HG03354 (cell line): ENCODE data around the gene NTNG1.
"Not testable (repeated sequence)": the region's sequence is repeated elsewhere in the genome, so short reads cannot be mapped to it uniquely, and the experiment has no call there.

Source experiments
- ATAC-seq: cut with Tn5 transposase; IDR thresholded peaks from one replicate; pipeline ENCODE4 v1.9.1; 2021; ENCODE audit warnings: mild to moderate bottlenecking; ENCODE audit not compliant: unreplicated experiment, poor library complexity, severe bottlenecking

NTNG1 gene

GRCh38 chr1:107142140-107142542, 1.3 kb downstream of the NTNG1 start:
- no peak for ATAC-seq

GRCh38 chr1:107142666-107143065, 1.8 kb downstream of the NTNG1 start:
- ATAC-seq: no peak

DNA sequence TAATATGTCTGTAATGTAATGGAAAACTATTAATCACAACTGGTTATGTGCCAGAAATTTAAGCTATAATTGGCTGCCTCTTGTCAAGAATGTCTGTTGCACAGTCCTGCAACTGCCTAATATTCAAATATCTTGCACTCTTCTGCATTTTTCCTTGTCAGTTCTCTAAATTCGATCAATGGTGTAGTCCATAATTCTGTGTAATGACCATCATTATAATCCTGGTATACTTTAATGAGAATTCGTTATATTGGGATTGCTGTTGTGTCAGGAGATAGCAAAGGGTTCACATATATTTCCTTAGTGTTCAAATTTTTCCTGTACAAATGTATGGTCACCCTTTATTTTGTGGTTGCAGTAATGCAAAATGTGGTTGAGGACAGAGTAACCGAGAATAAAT, 4.8 kb downstream of the NTNG1 start:
- ATAC-seq: no peak

DNA sequence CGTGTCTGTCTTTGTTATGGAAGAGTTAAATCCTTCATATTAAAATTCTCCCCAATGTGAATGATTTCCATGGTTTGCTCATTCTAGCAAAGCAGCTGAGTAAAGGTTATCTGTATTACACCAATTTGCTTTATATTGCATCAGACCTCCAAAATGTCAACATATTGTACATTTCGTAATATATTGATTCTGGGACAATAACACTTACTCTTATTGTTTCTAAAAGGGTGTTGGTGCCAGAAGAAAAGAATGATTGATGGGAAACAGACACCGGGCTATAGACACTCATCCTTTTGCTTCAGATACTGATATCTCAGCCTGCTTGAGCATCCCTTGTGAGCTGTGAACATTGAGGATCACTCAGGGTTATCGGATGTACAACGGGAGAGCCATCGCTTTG, 7.0 kb downstream of the NTNG1 start:
- ATAC-seq: no peak

GRCh38 chr1:107149946-107150345, 9.1 kb downstream of the NTNG1 start:
- no peak for ATAC-seq

DNA sequence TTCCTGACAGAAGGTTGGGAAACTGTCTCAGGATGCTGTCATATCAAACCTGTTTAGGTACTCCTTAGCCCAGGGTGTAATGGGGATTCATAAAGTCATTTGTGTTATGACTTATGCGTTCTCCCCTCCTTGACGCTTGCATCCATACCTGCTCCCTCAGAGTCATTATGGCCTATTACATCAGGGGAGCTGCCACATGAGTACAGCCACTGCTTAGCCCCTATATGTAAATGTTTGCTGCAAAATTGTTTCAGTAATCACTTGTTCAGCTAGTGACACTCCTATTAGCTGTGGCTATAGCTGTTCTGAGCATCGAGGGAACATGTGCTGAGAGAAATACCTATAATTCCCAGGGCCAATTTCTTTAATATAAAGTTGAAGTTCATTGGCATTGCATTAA, 10.5 kb downstream of the NTNG1 start:
- no peak for ATAC-seq

- no peak for ATAC-seq
Observed at GRCh38 chr1:107152395-107152794, 11.6 kb downstream of the NTNG1 start.

- no peak for ATAC-seq
Observed at GRCh38 chr1:107153014-107153413, 12.2 kb downstream of the NTNG1 start.

DNA sequence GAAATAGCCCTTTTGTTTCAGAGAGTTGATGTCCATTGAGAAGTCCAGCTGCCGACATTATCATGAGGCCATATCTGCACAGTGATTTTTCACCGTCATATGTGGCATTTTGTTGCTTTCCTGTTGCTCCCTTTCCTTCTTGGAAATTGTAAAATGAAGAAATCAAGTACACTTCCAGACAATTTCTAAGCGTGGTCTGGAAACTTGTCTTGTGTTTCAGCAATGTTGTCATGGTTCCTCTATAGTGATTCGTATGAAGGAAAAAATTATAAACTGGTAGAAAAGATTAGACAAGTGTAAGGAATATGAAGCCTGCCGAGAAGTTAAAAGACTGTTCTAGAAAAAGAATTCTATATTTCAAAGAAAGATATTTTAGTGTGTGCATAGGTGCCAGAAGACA, 17.7 kb downstream of the NTNG1 start:
- ATAC-seq: no peak

GRCh38 chr1:107158991-107159390, 18.2 kb downstream of the NTNG1 start:
- no peak for ATAC-seq

GRCh38 chr1:107162745-107163144, 21.9 kb downstream of the NTNG1 start:
- ATAC-seq: no peak

GRCh38 chr1:107164901-107165300, 24.1 kb downstream of the NTNG1 start:
- not testable (repeated sequence) for ATAC-seq

DNA sequence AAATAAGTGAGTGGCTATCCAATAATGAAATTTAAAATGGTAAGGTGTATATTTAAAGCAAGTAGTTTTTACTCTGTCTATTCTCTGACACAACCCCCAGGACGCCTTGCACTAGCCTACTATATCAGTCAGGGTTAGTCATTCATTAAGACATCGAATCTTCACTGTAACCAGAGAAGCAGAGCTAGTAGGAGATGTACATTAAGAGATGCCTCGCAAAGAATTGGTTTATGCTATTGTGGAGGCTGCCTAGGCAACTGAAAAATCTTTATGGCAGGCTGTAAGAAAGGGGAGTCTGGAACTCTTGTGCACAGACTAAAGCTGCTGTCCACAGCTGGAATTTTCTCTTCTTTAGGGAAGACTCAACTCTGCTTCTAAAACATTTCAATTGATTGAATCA, 28.8 kb downstream of the NTNG1 start:
- ATAC-seq: no peak

DNA sequence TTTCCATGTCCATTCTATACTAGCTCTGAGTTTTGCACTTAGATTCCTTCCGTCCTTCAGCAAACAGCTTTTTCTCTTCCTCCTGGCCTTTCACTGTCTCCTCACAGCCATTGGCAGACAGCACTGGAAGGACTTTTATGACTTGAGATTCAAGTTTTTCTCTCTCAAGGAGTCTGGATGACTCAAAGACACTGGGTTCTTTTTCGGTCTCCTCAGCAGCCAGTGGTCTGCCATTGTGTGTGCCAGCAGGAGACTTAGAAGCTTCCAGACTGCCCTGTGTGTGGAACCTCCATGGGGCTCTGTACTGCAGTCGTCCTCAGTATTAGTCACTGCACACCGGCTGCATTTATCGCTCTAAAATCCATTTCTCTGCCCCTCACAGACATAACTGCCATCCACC, 30.5 kb downstream of the NTNG1 start:
- no peak for ATAC-seq

- no peak for ATAC-seq
Observed at GRCh38 chr1:107172450-107173170, 31.8 kb downstream of the NTNG1 start.

GRCh38 chr1:107175102-107175909, 34.5 kb downstream of the NTNG1 start:
- ATAC-seq: no peak

DNA sequence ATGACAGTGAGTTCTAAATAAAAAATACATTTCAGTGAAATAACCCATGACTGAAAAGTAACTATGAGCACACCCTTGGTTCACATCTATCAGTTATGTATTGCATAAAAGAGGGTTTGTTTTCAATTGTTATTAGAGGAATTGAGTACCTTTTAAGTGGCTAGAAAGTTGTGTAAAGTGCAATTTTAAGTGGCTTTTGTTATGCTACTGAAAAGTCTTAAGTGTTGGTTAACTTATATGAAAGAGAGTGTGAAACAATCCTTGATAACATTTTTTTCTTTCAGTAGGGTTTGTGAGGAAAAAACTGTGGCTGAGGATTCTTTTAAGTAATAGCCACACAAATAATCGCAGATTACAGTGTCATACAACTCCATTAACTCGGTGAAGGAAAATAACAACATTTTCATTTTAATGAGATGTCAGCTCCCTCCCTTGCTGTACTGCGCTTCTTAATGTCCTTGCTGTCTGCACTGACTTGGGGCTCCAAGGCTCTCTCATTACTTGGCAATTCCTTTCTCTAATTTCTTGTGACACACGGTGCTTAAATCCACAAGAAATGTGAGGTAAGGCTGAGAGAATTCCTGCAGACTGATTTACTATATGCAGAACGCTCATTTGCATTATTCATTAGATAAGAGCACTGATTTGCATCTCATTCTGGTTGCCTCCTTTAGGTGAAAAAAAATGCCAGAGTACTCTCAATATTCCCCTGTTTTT, 40.6 kb downstream of the NTNG1 start:
- no peak for ATAC-seq

DNA sequence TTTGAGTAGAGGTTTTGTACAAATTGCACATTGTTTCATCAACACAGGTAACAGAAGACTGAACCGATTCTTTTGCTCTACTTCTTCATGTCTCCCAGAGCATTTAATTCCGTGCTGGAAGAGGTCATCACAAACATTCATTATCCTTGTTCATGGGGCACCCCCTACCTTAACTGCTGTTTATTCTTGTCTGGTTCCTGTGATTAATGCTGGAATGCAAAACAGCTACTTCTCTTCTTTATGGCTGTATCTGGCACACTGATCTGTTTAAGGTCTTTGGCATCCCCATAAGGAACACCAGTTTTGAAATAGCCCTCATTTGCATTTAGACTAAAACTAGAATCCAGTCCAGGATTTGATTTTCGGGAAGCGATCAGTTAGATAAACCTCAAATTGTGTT, 42.2 kb downstream of the NTNG1 start:
- no peak for ATAC-seq

DNA sequence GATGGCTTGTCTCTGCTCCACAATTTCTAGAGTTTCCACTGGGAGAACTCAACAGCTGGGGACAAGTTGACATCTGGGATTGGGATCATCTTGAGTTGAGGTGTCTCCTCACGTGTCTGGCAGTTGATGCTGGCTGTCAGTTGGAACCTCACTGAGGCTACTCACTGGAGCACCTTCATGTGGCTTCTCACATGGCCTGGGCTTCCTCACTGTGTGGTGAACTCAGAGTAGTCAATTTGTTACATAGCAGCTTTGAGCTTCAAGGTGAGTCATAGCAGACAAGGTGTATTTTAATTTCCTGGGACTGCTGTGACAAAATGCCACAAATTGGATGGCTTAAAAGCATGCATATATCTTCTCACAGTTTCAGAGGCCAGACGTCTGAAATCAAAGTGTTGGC, 44.0 kb downstream of the NTNG1 start:
- no peak for ATAC-seq

DNA sequence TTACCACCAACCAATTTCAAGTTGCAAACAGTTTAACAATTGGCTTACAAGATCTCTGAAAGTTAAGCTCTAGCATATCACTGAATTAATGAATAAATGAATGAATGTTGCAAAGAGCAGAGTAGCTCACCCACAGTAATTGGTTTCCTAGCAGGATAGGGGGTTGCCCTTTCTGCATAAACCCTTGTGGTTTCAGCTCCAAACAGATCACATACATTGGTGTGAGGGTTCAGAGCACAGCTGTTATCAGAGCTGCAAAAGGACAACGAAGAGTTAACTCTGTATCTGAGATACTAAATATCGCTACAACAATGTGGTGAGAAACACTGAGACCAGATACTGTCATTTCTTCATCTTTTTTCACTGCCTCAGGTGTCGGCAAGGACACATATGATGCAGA, 46.6 kb downstream of the NTNG1 start:
- no peak for ATAC-seq

DNA sequence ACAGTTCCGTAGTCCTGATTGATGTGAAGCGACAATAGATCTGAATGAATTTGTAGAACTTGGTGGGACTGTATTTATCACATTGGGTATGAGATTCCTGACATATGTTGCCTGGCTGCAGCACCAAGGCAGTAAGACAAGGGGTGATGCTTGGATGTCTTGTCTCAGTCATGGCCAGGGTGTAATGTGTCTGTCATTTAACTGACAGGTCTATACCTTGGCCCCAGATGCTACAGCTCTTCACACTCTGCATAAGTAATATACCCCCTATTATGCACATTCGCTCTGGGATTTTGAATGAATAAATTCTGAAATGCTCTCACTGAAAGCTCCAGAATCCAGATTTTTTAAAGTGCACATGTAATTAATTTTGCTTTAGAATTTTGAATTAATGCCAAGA, 47.3 kb downstream of the NTNG1 start:
- no peak for ATAC-seq
